Epithelial cell of esophagus (primary cell): ENCODE data around the gene KIF1B.

Experiments
- DNase-seq: peaks from one replicate; pipeline ENCODE4 v3.0.0; 2010; ENCODE audit warnings: low read depth
- H3K4me3 ChIP-seq: 2 replicates; pipeline ENCODE4 v1.5.1; 2011; ENCODE audit warnings: mild to moderate bottlenecking, low read length, control low read depth
- CTCF ChIP-seq: IDR thresholded peaks from 2 replicates; pipeline ENCODE4 v1.5.1; 2011; ENCODE audit warnings: low read depth, mild to moderate bottlenecking, low read length, control low read depth, inconsistent platforms; ENCODE audit not compliant: insufficient read depth; ENCODE audit errors: missing control alignments

Gene KIF1B

GRCh38 chr1:10209590-10209904 is 823 bp upstream of the KIF1B start:
- TF ChIP-seq CTCF: no peak
- DNase-seq: no peak
- H3K4me3 ChIP-seq: peak overlapping the region; percentile 79

- H3K4me3 ChIP-seq: peak overlapping the region; percentile 98
- DNase-seq: peak; percentile 95
- no peak for TF ChIP-seq CTCF
These were observed 753 bp downstream of the KIF1B start for GRCh38 chr1:10210841-10211804.

GRCh38 chr1:10211805-10212410 is 1.5 kb downstream of the KIF1B start:
- no peak for TF ChIP-seq CTCF
- peak overlapping the region; percentile 98 for H3K4me3 ChIP-seq
- peak; percentile 74 for DNase-seq

- no peak for DNase-seq
- TF ChIP-seq CTCF: no peak
- H3K4me3 ChIP-seq: peak overlapping the region; percentile 98
These were observed 2.1 kb downstream of the KIF1B start for GRCh38 chr1:10212476-10212875.

- no peak for DNase-seq
- H3K4me3 ChIP-seq: no peak overlapping the region
- TF ChIP-seq CTCF: no peak
These were observed 2.9 kb downstream of the KIF1B start for GRCh38 chr1:10213186-10213705.

GRCh38 chr1:10216090-10216749 is 5.8 kb downstream of the KIF1B start:
- H3K4me3 ChIP-seq: no peak overlapping the region
- no peak for DNase-seq
- TF ChIP-seq CTCF: no peak
